GM21717 (cell line): Measurements from ENCODE around the gene NLRC5.
"Not testable (repeated sequence)": the region's sequence is repeated elsewhere in the genome, so short reads cannot be mapped to it uniquely, and the experiment has no call there.

Source experiments
- ATAC-seq: cut with Tn5 transposase; IDR thresholded peaks from one replicate; pipeline ENCODE4 v1.9.1; 2021; ENCODE audit warnings: mild to moderate bottlenecking, moderate library complexity; ENCODE audit not compliant: unreplicated experiment

The NLRC5 gene

DNA sequence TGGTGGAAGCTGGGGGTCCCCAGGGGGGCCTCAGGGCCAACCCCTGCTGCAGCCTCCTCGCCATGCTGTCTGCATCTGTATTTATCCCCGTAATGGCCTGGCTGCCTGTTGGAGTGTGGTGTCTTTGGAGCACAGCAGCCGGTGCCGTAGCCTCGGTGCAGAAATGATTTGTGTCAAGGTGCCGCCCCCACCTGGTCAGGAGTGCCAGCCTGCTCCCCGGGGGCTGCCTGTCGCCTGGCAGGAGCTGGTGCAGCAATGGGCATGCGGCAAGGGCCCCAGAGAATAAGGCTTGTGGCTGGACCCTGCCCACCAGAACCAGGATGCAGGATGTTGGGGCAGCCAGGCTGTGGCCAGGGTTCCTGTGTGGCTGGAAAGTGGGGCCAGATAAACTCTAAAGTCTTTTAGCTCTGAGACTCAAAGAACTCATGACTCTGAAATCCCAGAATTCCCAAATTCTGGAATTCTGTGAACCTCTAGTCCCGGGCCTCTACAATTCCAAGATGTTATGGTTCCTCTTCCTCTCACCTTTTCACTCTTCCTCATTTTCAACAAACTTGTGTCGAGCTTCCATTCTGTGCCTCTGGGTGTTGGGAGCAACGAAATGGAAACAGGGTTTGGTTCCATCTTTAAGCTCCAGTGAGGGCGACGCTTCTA lies 109.0 kb downstream of the NLRC5 start:
- ATAC-seq, result no peak

DNA sequence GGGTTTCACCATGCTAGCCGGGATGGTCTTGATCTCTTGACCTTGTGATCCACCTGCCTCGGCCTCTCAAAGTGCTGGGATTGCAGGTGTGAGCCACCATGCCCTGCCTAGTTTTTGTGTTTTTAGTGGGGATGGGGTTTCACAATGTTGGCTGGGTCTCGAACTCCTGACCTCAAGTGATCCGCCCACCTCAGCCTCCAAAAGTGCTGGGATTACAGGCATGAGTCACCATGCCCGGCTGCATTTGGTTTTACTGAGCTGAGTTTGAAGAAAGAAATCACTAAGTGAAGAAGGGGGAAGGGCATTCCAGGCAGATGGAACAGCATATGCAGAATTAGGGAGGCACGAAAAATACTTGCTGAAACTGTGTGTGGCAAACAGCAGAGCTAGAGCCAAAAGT lies 110.6 kb downstream of the NLRC5 start:
- not testable (repeated sequence) for ATAC-seq

DNA sequence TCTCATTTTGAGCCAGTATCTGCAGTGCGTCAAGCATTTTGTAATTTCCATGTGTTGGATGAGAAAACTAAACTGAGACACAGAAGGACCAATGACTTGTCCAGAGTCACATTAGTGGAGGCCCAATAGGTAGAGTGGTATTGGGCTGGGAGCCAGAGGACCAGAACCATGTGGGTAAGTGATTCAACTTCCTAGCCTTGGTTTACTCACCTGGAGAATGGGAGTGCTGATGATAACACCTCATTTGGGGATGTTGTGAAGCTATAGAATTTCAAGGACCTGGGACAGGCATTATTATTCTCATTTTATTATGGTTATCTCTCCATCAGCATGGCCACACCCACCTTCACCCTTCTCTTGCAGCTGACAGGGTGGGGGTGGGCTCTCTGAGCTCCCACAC lies 111.1 kb downstream of the NLRC5 start:
- no peak for ATAC-seq

DNA sequence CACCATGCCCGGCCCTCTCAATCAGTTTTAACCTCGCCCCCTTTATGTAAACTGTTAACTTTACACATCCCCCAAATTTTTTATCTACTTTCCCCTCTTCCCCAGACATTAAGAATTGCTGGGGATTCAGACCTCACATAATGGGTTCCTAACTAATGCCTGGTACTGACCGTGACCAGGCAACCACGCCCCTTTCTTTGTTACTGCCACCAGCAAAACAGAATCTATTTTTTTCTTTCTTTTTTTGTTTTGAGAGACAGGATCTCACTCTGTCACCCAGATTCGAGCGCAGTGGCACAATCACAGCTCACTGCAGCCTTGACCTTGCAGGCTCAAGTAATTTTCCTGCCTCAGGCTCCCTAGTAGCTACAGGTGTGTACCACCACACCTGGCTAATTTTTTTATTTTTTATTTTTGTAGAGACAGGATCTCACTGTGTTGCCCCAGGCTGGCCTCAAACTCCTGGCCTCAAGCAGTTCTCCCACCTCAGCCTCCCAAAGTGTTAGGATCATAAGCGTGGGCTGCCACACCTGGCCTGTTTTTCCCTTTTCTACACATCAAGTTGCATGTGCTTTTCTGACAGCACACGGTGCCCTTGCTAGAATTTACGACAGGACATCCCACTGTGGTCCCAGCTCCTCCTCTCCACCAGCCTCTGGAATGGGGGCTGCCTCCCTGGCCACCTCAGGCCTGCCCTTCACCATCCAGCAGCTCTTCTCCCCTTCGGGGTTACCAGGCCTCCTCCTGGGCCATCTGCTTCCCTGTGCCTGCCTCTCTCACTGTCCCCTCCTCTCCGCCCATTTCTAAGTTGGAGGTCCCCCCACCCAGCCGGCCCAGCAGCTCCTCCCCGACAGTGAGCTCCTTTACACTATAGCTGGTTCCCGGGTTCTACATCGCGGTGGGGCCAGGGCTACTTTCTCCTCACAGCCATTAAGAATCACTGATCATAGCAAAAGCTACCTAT lies 113.8 kb downstream of the NLRC5 start:
- ATAC-seq, result no peak

DNA sequence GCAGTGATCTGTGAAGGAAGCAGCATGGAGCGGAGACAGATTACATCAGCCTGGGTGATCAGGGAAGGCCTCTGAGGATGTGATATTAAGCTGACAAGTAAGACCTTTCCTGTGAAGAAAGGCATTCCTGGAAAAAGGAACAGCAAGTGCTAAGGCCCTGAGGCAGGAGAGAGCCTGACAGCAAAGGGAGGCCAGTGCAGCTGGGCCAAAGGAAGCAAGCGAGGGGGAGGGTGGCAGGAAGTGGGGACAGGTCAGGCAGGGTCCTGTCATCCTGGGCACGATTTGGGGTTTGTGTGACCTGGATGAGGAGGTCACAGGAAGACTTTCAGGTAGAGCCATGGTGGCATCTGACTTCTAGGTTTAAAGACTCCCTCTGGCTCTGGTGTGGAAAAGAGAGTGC lies 115.3 kb downstream of the NLRC5 start:
- ATAC-seq, result no peak

DNA sequence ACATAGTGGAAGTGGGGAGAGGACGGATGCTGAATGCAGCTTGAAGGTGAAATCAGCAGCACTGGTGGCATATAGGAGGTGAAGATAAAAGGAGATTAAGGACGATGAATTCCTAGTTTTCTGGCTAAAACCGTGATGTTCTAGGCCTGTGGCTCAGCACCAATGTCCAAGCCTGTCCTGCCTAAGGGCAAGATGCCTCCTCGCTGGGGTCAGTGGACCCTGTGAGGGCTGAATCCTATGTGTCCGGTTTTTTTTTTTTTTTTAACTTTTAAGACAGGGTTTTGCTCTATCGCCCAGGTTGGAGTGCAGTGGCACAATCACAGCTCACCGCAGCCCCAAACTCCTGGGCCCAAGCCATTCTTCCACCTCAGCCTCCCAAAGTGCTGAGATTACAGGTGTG lies 115.8 kb downstream of the NLRC5 start:
- ATAC-seq, result no peak

DNA sequence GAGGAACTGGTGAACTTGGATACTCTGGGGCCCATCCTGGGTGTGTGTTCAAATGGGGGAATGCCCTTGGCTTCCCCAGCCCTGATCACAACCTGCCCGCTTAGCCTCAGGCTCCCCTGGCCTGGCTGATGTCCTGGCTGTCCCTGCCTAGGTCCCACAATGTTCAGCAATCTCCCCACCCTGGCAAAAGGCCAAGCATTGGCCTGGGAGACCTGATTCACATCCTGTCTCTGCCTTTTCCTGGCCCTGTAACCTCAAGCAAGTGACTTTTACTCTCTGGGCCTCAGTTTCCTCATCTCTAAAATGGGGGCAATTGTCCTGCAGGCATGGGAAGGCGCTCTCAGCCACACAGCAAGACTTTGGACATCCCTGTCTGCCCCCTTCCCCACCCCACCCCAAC lies 117.4 kb downstream of the NLRC5 start:
- ATAC-seq, result no peak

DNA sequence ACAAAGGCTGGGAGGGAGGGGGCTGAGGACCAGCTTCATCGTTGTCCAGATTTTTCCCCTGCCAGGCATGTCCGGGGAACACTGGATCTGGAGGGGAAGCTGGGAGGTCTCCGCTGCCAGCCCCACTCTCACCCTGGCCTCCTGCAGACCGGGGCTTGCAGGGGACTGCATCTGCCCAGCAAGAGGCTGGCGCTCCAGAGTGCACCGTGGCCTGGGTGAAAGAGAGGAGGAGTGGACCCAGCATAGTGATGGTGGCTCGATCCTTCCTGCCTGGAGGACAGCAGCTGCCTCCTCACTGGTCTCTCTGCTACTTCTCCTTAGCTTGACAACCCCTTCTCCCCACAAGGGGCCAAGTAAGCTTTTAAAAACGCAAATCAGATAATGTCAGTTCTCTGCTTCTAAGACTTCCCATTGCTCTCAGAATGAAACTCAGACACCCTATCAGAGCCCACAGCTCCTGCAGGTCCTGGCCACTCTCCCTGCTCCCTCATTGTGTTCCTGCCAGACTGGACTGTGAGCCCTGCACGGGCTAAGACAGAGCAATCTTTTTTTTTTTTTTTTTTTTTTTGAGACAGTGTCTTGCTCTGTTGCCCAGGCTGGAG lies 118.1 kb downstream of the NLRC5 start:
- no peak for ATAC-seq

DNA sequence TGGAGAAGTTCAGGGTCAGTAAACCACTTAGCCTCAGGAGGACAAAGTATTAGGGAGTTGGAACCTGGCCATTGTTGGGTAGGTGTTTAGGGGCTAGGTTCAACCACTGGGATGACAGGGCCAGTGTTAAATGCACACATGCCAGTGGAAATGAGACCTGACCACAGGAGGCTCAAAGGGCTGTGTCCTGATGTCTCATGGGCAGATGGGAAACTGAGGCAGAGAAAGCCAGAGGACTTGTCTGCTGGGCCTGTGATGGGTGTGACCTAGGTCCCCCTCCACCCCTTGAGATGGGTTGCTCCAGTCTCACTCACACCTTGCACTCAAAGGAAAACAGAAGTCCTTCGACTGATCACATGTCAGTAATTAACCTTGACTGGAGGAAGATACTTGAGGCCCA lies 119.1 kb downstream of the NLRC5 start:
- ATAC-seq, result no peak

DNA sequence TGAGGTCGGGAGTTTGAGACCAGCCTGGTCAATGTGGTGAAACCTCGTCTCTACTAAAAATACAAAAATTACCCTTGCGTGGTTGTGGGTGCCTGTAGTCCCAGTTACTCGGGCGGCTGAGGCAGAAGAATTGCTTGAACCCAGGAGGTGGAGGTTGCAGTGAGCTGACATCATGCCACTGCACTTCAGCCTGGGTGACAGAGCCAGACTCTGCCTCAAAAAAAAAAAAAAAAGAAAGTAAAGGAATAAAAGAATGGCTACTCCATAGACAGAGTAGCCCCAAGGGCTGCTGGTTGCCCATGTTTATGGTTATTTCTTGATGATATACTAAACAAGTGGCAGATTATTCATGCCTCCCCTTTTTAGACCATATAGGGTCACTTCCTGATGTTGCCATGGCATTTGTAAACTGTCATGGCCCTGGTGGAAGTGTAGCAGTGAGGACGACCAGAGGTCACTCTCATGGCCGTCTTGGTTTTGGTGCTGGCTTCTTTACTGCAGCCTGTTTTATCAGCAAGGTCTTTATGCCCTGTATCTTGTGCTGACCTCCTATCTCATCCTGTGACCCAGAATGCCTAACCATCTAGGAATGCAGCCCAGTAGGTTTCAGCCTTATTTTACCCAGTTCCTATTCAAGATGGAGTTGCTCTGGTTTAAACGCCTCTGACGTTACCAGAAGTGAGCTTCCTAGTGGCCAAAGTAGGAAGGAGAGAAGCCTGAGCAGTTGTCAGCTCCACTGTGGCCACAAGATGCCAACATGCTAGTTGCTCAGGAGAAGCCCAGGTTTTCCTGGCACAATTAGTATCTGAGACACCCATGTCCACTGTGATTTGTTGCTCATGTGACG lies 120.1 kb downstream of the NLRC5 start:
- not testable (repeated sequence) for ATAC-seq

DNA sequence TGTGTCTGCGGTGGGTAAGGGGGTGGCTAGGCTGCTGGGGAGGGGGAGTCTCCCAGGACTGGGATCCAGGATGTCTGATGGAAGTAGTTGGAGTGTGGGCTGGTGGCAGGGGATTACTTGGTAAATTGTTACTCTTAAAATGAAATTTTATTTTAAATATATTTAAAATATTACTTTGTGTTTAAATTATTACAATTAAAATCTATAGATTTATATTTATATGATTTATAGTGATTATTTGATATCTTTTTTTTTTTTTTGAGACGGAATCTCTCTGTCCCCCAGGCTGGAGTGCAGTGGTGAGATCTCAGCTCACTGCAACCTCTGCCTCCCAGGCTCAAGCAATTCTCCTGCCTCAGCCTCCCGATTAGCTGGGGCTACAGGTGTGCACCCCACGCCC lies 121.6 kb downstream of the NLRC5 start:
- ATAC-seq, result no peak

DNA sequence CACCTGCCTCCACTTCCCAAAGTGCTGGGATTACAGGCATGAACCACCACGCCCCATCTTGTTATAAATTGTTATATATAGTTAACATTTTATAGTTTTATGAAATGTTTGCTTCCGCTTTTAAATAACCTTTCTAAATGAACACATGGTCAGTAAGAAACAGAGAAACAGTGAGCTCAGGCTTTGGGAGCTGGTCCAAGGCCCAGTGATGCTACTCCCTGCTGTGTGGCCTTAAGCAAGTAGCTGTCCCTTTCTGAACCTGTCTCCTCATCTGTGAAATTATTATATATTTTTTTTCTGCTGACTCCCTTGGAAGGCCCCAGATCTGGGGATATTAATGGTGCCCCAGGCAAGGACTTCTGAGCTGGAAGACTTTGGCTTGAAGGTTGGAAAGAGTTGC lies 122.1 kb downstream of the NLRC5 start:
- ATAC-seq, result no peak

DNA sequence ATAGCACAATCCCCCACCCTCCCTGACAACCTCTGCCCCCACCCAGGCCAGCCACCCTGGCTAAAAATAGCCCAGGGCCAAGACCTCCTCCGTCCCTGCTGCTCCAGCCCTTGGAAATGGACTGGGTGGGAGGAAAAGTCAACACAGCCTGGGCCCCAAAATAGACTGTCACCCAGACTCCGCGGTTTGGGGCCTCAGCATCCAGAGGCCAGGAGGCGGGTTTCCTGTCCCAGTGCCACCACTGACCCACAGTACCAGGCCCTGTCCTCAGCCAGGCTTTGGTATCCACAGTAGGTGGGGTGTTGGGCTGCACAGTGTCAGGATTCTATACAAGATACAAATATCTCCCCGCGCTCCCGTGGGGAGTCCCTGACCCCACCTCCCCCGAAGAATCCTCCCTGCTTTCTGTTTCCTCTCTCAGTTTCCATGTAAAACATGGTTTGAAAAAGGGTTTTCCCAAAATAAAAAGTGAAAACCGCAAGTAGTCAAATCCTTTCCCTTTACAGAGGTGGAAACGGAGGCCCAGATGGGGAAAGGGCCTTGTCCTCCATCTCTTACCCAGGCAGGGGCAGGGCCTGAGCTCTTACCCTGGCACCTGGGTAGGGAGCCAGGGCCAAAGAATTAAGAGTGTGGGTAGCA lies 123.2 kb downstream of the NLRC5 start:
- ATAC-seq, result no peak

DNA sequence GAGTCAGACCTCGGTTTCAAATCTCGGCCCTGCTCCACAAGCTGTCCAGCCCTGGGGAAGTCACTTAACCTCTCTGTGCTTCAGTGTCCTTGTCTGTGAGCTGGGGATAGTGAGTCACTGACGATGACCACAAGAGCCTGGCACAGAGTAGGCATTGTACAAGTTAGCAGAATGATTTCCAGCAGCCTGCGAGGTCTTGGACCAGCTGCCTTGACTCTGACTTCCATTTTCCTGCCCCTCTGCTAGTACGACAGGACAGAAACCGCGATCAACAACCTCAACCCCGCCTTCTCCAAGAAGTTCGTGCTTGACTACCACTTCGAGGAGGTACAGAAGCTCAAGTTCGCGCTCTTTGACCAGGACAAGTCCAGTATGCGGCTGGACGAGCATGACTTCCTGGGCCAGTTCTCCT lies 123.7 kb downstream of the NLRC5 start:
- ATAC-seq, result no peak

DNA sequence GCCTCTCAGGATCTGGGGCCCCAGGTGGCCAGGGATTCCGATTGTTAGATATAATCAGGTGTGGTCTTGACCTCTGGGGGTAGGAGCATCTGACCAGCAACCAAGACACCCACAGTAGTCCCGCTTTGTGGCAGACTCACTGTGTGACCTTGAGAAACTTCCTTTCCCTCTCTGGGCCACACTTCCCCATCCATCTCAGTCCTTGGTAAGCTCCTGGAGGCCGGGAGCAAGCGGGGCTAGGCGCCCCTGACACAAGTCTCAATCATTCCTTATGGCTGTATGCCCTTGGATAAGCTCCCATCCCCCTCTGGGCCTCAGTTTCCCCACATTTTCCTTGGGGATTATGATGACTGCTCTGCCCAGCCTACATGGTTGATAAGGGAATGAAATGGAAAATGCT lies 124.3 kb downstream of the NLRC5 start:
- ATAC-seq, result no peak

DNA sequence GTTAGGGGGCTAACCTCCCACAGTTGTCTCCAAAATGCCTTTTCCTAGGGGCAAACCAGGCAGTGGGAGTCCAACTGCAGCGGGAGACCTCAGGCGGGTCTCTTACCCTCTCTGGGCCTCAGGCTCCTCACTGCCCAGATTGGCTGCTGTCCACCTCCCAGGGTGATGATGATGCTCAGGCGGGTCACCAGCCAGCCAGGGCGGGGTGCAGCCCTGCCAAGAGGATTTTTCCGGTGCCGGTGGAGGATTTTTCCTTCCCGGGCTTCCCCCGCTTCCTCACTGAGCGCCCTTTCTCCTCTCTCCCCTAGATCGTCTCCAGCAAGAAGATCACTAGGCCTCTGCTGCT lies 125.8 kb downstream of the NLRC5 start:
- ATAC-seq, result no peak

DNA sequence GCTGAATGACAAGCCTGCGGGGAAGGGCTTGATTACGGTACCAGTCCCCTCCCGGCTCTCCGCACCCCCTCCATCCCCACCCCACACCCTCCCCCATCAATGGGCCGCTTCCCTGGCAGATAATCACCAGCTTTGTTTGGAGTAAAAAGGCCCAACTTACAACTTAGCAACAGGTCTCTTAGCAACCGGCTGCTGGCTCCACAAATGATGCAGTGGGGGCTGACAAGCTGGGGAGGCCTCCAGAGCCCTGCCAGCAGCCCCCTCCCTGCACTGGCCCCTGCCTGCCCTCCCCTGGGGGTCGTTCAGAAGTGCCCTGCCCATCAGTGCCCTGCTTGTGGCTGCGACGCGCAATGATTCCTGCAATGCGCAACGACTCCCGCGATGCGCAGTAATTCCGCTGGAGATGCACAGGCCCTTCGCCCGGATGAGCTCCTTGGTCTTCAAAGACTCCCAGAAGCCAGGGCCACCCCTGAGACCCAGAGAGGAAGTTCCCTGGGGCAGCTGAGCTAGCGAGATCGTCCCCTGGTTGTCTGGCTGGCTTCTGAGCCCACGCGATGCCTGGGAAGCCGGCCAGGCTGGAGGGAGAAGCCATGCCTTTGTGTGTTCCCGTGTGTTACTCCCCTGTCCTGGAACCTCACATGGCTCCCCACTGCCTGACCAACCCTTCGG lies 126.3 kb downstream of the NLRC5 start:
- ATAC-seq, result no peak

DNA sequence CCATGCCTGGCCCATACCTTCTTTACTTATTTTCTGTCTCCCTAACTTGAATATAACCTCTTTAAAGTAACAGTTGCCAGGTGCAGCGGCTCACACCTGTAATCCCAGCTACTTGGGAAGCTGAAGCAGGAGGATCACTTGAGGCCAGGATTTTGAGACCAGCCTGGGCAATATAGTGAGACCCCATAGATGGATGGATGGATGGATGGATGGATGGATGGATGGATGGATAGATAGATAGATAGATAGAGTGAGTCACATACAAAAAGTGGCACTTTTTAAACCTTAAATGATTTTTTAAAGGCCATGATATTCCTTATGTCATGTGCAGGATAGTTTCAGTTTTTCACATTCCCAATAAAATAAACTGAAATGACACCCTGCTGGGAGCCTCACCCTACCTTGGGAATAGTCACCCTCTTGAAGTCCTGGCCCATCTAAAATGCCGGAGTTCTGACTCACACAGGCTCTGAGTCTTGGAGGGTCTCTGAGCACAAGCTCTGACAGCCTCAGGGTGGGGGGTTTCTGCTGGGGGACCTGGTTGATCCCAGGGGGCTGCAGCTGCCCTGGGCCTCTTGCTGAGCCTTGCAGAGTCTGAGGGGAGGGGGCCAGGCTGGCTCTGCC lies 129.2 kb downstream of the NLRC5 start:
- ATAC-seq, result no peak

DNA sequence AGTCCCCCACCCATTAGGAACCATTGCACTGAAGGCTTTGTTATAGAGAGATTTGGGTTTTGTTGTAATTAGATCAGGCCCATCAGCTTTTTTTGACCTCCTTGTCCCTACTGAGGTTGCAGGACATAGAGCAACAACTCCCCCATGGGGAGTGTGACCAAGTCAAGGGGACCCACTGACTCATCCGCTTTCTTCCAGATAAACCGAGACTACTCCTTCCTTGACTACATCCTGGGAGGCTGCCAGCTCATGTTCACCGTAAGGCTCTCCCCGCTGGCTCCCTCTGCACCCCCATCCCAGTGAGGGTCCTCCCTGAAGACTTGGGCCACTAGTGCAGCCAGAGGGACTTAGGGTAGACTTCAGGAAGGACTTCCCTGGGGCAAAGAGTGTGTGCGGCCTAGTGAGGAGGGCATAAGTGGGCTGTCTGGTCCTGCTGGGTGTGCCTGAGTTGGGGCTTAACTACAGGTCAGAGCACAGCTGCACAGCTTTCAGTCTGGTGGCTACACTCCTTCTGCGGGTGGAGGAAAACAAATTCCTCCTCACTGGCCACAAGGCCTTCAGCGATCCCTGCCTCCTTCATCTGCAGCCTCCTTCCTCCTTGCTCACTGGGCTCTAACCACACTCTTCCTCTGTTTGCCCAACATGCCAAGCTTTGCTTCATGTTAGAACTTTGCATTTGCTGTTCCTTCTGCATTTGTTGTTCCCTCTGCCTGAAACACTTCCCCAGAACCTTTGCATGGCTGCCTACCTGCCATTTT lies 134.0 kb downstream of the NLRC5 start:
- no peak for ATAC-seq
